Neuronal stem cell (in vitro differentiated cells): ENCODE measurements around the gene TXNDC8.

Experiments used
- DNase-seq: peaks from one replicate; pipeline ENCODE4 v3.0.0-alpha.2; 2013; ENCODE audit warnings: low spot score
- H2AFZ ChIP-seq: one replicate; pipeline ENCODE4 v1.6.1; 2013; ENCODE audit warnings: mild to moderate bottlenecking, low read length, inconsistent platforms
- H2AK5ac ChIP-seq: 2 replicates; pipeline ENCODE4 v1.6.1; 2013; ENCODE audit warnings: low read depth, mild to moderate bottlenecking, inconsistent platforms, low read length, moderate library complexity, mixed read lengths
- H2BK120ac ChIP-seq: 2 replicates; pipeline ENCODE4 v1.6.1; 2013; ENCODE audit warnings: low read depth, mild to moderate bottlenecking, inconsistent platforms, low read length, moderate library complexity, mixed read lengths
- H2BK12ac ChIP-seq: one replicate; pipeline ENCODE4 v1.6.1; 2013; ENCODE audit warnings: low read length, inconsistent platforms
- H2BK15ac ChIP-seq: 2 replicates; pipeline ENCODE4 v1.6.1; 2013; ENCODE audit warnings: mild to moderate bottlenecking, low read length, inconsistent platforms, mixed read lengths
- H2BK5ac ChIP-seq: one replicate; pipeline ENCODE4 v1.6.1; 2013; ENCODE audit warnings: inconsistent platforms, mild to moderate bottlenecking, low read length, moderate library complexity
- H3K14ac ChIP-seq: one replicate; pipeline ENCODE4 v1.6.1; 2013; ENCODE audit warnings: low read length, inconsistent platforms
- H3K18ac ChIP-seq: 2 replicates; pipeline ENCODE4 v1.6.1; 2013; ENCODE audit warnings: low read length, inconsistent platforms
- H3K23ac ChIP-seq: 2 replicates; pipeline ENCODE4 v1.6.1; 2013; ENCODE audit warnings: low read depth, mild to moderate bottlenecking, mixed read lengths, low read length, inconsistent platforms; ENCODE audit not compliant: poor library complexity
- H3K27ac ChIP-seq: replicated peaks from 3 replicates; pipeline ENCODE4 v1.5.1; 2013; ENCODE audit warnings: low read length, inconsistent platforms
- H3K27me3 ChIP-seq, 3 experiments: 2 replicates each; pipeline ENCODE4 v1.6.1; 2013; ENCODE audit warnings: low read length in 3 of 3, mild to moderate bottlenecking in 2 of 3, inconsistent platforms in 1 of 3, low read depth in 1 of 3, mixed read lengths in 1 of 3, moderate library complexity in 1 of 3; ENCODE audit not compliant: control insufficient read depth in 3 of 3, insufficient read depth in 3 of 3
- H3K36me3 ChIP-seq, 2 donors: replicated peaks in 1 of 2; 2 replicates each; pipeline ENCODE4 v1.6.1; 2013; ENCODE audit warnings: low read length in 2 of 2; ENCODE audit not compliant: control insufficient read depth in 2 of 2, insufficient read depth in 2 of 2
- H3K4ac ChIP-seq: 2 replicates; pipeline ENCODE4 v1.6.1; 2013; ENCODE audit warnings: inconsistent platforms, mild to moderate bottlenecking, low read length, moderate library complexity
- H3K4me1 ChIP-seq, 2 donors: 1 replicate in 1 of 2; 2 replicates in 1 of 2; pipeline ENCODE4 v1.6.1; 2013; ENCODE audit warnings: low read length in 2 of 2, low read depth in 1 of 2; ENCODE audit not compliant: control insufficient read depth in 2 of 2, insufficient read depth in 1 of 2
- H3K4me2 ChIP-seq: one replicate; pipeline ENCODE4 v1.6.1; 2013; ENCODE audit warnings: mild to moderate bottlenecking, low read length, inconsistent platforms; ENCODE audit not compliant: insufficient read depth, poor library complexity, severe bottlenecking
- H3K4me3 ChIP-seq, 2 donors: 2 replicates each; pipeline ENCODE4 v1.5.1; 2013; ENCODE audit warnings: low read length in 2 of 2, mild to moderate bottlenecking in 2 of 2, inconsistent platforms in 1 of 2, moderate library complexity in 1 of 2
- H3K79me1 ChIP-seq: one replicate; pipeline ENCODE4 v1.6.1; 2013; ENCODE audit warnings: low read depth, mild to moderate bottlenecking, inconsistent platforms, low read length, moderate library complexity
- H3K9ac ChIP-seq: one replicate; pipeline ENCODE4 v1.6.1; 2013; ENCODE audit warnings: mild to moderate bottlenecking, low read depth, low read length, inconsistent platforms; ENCODE audit not compliant: poor library complexity
- H3K9me3 ChIP-seq, 2 donors: replicated peaks in 1 of 2; 2 replicates each; pipeline versions ENCODE3 to v1.6.1; 2013; ENCODE audit warnings: low read length in 2 of 2, mild to moderate bottlenecking in 2 of 2, inconsistent platforms in 1 of 2, low read depth in 1 of 2, mixed read lengths in 1 of 2, moderate library complexity in 1 of 2; ENCODE audit not compliant: control insufficient read depth in 2 of 2, insufficient read depth in 1 of 2
- H4K8ac ChIP-seq: one replicate; pipeline ENCODE4 v1.6.1; 2013; ENCODE audit warnings: low read depth, mild to moderate bottlenecking, inconsistent platforms, low read length, moderate library complexity
- H4K91ac ChIP-seq: one replicate; pipeline ENCODE4 v1.6.1; 2013; ENCODE audit warnings: low read length, low read depth, mild to moderate bottlenecking, inconsistent platforms; ENCODE audit not compliant: poor library complexity
- WGBS, 2 donors: extraction: QIAGEN DNeasy Blood & Tissue Kit; methylation state at CpG; one replicate each; pipeline ENCODE4 v1.1.7; 2013; ENCODE audit warnings: missing lambda C conversion rate in 2 of 2, mixed read lengths in 1 of 2; ENCODE audit not compliant: insufficient read length in 2 of 2, insufficient replicate concordance in 1 of 2; ENCODE audit errors: extremely low coverage in 2 of 2; 5-methylcytosine and 5-hydroxymethylcytosine counted together

Gene TXNDC8

GRCh38 chr9:110284211-110284844, 53.3 kb downstream of the TXNDC8 start:
- H2BK120ac ChIP-seq: no peak overlapping the region
- no peak overlapping the region for H3K4ac ChIP-seq
- H2BK12ac ChIP-seq: no peak overlapping the region
- no peak overlapping the region for H4K8ac ChIP-seq
- H3K14ac ChIP-seq: no peak overlapping the region
- H3K4me1 ChIP-seq: no peaks in the 10 kb centered on the region
- H2AK5ac ChIP-seq: no peak overlapping the region
- H2AFZ ChIP-seq: no peak overlapping the region
- no peak overlapping the region for H3K23ac ChIP-seq
- no peak overlapping the region for H3K4me3 ChIP-seq
- DNase-seq: no peak
- WGBS, 2 donors: no CpG with 5 or more reads among the region's 6 CpGs
- no peak overlapping the region for H2BK15ac ChIP-seq
- H2BK5ac ChIP-seq: no peak overlapping the region
- H3K27me3 ChIP-seq: peaks cover 0 to 5% (median 0%) of the 10 kb centered on the region in 3 experiments
- H4K91ac ChIP-seq: no peak overlapping the region
- no peak overlapping the region for H3K18ac ChIP-seq
- H3K36me3 ChIP-seq: no peaks in the 10 kb centered on the region
- no peak overlapping the region for H3K27ac ChIP-seq
- no peak overlapping the region for H3K4me2 ChIP-seq
- H3K9me3 ChIP-seq: no peaks in the 10 kb centered on the region
- H3K79me1 ChIP-seq: no peaks in the 10 kb centered on the region
- no peak overlapping the region for H3K9ac ChIP-seq

DNA sequence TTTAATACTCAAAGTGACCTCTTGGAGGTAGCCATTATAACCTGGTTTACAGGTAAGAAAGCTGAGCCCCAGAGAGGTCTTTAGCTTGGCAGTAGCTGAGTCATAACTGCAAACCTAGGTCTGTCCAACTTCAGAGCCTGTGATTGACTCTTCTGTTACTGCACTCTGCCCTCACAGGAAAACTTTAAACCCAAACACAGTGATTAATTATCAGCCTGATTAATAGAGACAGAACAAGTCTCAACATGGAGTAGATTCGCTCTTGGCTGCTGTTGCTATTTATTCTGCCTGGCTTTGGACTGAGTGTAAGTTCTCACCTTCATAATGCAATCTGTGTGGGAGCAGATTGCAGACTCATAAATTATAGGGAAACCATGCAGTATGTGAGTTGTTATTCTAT, 53.9 kb downstream of the TXNDC8 start:
- Histone ChIP-seq H2BK12ac (no peak overlapping the region), H3K27me3 (peaks cover 0 to 5% (median 0%) of the 10 kb centered on the region in 3 experiments), H4K91ac (no peak overlapping the region), H3K18ac (no peak overlapping the region), H3K27ac (no peak overlapping the region), H3K9me3 (no peaks in the 10 kb centered on the region), H3K79me1 (no peaks in the 10 kb centered on the region), H3K23ac (no peak overlapping the region), H3K4me2 (no peak overlapping the region), H3K36me3 (no peaks in the 10 kb centered on the region), H3K14ac (no peak overlapping the region), H3K9ac (no peak overlapping the region), H3K4me1 (no peaks in the 10 kb centered on the region), H2AK5ac (no peak overlapping the region), H2BK15ac (no peak overlapping the region), H2BK120ac (no peak overlapping the region), H4K8ac (no peak overlapping the region), H2AFZ (no peak overlapping the region), H3K4me3 (no peak overlapping the region), H3K4ac (no peak overlapping the region), H2BK5ac (no peak overlapping the region)
- no peak for DNase-seq
- no CpG with 5 or more reads among the region's 1 CpG for WGBS, 2 donors

- H4K91ac ChIP-seq: no peak overlapping the region
- H3K4me3 ChIP-seq: no peak overlapping the region
- no peaks in the 10 kb centered on the region for H3K36me3 ChIP-seq
- no CpG with 5 or more reads among the region's 6 CpGs for WGBS, 2 donors
- no peak overlapping the region for H3K18ac ChIP-seq
- no peaks in the 10 kb centered on the region for H3K4me1 ChIP-seq
- no peaks in the 10 kb centered on the region for H3K9me3 ChIP-seq
- H2AFZ ChIP-seq: no peak overlapping the region
- H2BK15ac ChIP-seq: no peak overlapping the region
- no peak overlapping the region for H3K9ac ChIP-seq
- H3K23ac ChIP-seq: no peak overlapping the region
- H3K4me2 ChIP-seq: no peak overlapping the region
- H3K79me1 ChIP-seq: no peaks in the 10 kb centered on the region
- no peak overlapping the region for H2BK12ac ChIP-seq
- no peak overlapping the region for H4K8ac ChIP-seq
- no peak for DNase-seq
- no peak overlapping the region for H3K14ac ChIP-seq
- no peak overlapping the region for H2BK120ac ChIP-seq
- H3K4ac ChIP-seq: no peak overlapping the region
- no peak overlapping the region for H2BK5ac ChIP-seq
- no peak overlapping the region for H2AK5ac ChIP-seq
- no peaks in the 10 kb centered on the region for H3K27me3 ChIP-seq
- no peak overlapping the region for H3K27ac ChIP-seq
Observed at GRCh38 chr9:110282739-110283081, 55.0 kb downstream of the TXNDC8 start.

DNA sequence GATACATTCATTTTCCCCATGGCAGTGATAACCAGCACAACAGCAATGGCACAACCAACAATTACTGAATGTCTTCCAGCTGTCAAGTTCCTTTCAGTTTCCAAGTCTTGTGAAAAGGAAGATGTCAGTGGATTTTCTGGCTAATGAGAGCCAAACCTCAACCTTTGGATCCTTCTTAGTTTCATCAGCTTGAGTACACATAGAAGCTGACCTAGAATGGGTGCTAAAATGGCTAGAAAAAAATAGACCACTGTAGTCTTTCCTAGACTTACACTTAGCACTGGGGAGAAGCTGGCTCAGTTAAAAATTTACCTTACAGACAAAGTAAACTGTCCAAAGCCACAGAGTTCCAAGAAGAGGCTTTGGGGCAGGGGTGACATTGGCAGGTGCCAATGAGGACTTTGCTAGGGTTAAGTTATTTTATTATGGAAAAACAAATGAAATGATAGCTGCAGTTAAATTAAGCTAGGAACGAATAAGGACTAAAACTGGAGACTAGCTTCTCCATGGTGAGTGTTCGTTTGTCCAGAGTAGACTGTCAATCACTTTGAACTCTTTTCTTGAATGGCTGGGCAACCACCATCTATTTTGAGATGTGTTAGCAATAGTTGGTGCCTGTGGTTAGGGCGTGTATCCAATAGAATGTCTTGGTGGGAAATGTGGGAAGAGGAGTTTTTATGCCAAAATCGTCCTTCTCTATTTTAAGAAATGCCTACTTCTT, 55.5 kb downstream of the TXNDC8 start:
- Histone ChIP-seq H2BK15ac (no peak overlapping the region), H3K27me3 (peaks cover 0 to 1% (median 0%) of the 10 kb centered on the region in 3 experiments), H4K91ac (no peak overlapping the region), H4K8ac (no peak overlapping the region), H3K18ac (no peak overlapping the region), H2BK12ac (no peak overlapping the region), H2AK5ac (no peak overlapping the region), H3K23ac (no peak overlapping the region), H2AFZ (no peak overlapping the region), H3K27ac (no peak overlapping the region), H3K4me3 (no peak overlapping the region), H2BK5ac (no peak overlapping the region), H3K4me1 (no peaks in the 10 kb centered on the region), H3K36me3 (no peaks in the 10 kb centered on the region), H3K9ac (no peak overlapping the region), H2BK120ac (no peak overlapping the region), H3K4ac (no peak overlapping the region), H3K9me3 (no peaks in the 10 kb centered on the region), H3K79me1 (no peaks in the 10 kb centered on the region), H3K14ac (no peak overlapping the region), H3K4me2 (no peak overlapping the region)
- no CpG with 5 or more reads among the region's 4 CpGs for WGBS, 2 donors
- DNase-seq: no peak
